Caco-2 (cell line): ENCODE results near the gene GLS. TPM values are rescaled to one million over a fixed set of nuclear protein-coding genes. Genes with fewer than 3 reads are reported as not detected.

ENCODE experiments used
- BruUV-seq: library from RNA; stranded (reverse); fragments of 400-500 nt; replicated peaks from 2 replicates; lab custom pipeline; 2021; lab: Mats Ljungman, UMichigan
- CTCF ChIA-PET: fragments of 300-600 bp; sonication (Branson Sonifier 250); formaldehyde crosslinking; loops from one replicate; lab custom pipeline; 2022; ENCODE audit warnings: antibody characterized with exemption; lab: Charles Lee
- POLR2A ChIA-PET: fragments of 300-600 bp; sonication (Branson Sonifier 250); formaldehyde crosslinking; loops from one replicate; lab custom pipeline; 2022; ENCODE audit warnings: antibody characterized with exemption; lab: Charles Lee
- DNase-seq, 2 experiments: peaks; one replicate each; pipeline versions ENCODE4 v3.0.0 to v3.0.0-alpha.2; 2020 to 2022
- H3K27me3 ChIP-seq: replicated peaks from 2 replicates; pipeline ENCODE4 v1.6.0; 2011; ENCODE audit warnings: low read length; ENCODE audit not compliant: control insufficient read depth, insufficient read depth
- H3K36me3 ChIP-seq: 2 replicates; pipeline ENCODE4 v1.5.1; 2011; ENCODE audit warnings: low read length; ENCODE audit not compliant: control insufficient read depth, insufficient read depth
- H3K4me1 ChIP-seq: fragments of 250-450 bp; sonication (Bioruptor Pico); 2 replicates; pipeline ENCODE4 v1.5.1; 2020; ENCODE audit warnings: mild to moderate bottlenecking
- H3K4me3 ChIP-seq: 2 replicates; pipeline ENCODE4 v1.5.1; 2011; ENCODE audit warnings: low read depth, mild to moderate bottlenecking, control low read depth, low read length
- H3K9me3 ChIP-seq: fragments of 250-450 bp; sonication (Bioruptor Pico); 2 replicates; pipeline ENCODE4 v1.5.1; 2020; ENCODE audit warnings: mild to moderate bottlenecking, moderate library complexity
- H3K27ac Mint-ChIP-seq: one replicate; pipeline ENCODE4 v1.8.0; 2022; ENCODE audit warnings: mixed read lengths; ENCODE audit not compliant: unreplicated experiment
- H3K27me3 Mint-ChIP-seq: one replicate; pipeline ENCODE4 v1.8.0; 2022; ENCODE audit warnings: mixed read lengths; ENCODE audit not compliant: insufficient read depth, unreplicated experiment
- H3K36me3 Mint-ChIP-seq: one replicate; pipeline ENCODE4 v1.8.0; 2022; ENCODE audit warnings: mild to moderate bottlenecking, mixed read lengths; ENCODE audit not compliant: insufficient read depth, unreplicated experiment
- H3K4me1 Mint-ChIP-seq: one replicate; pipeline ENCODE4 v1.8.0; 2022; ENCODE audit warnings: low read depth, mixed read lengths; ENCODE audit not compliant: unreplicated experiment
- H3K4me3 Mint-ChIP-seq: one replicate; pipeline ENCODE4 v1.8.0; 2022; ENCODE audit warnings: mild to moderate bottlenecking, moderate library complexity, mixed read lengths; ENCODE audit not compliant: unreplicated experiment
- H3K9me3 Mint-ChIP-seq: one replicate; pipeline ENCODE4 v1.8.0; 2022; ENCODE audit warnings: mixed read lengths; ENCODE audit not compliant: unreplicated experiment
- CTCF ChIP-seq, 2 experiments: fragments of 200-600 bp in 1 of 2; IDR thresholded peaks; 1 replicate in 1 of 2; 2 replicates in 1 of 2; pipeline versions ENCODE4 v1.5.1 to v1.8.0; 2011 to 2022; ENCODE audit warnings: antibody characterized with exemption in 1 of 2, control low read depth in 1 of 2, inconsistent platforms in 1 of 2, low read depth in 1 of 2, low read length in 1 of 2, mild to moderate bottlenecking in 1 of 2, moderate library complexity in 1 of 2; ENCODE audit not compliant: insufficient read depth in 1 of 2, severe bottlenecking in 1 of 2, unreplicated experiment in 1 of 2
- intact Hi-C: fragments of 100-400 bp; cut with micrococcal nuclease; formaldehyde crosslinking; loops from one replicate; pipeline ENCODE4 v1.10.0; 2022; ENCODE audit not compliant: unreplicated experiment
- total RNA-seq: library from RNA; stranded (reverse); gene quantifications from 2 replicates; pipeline ENCODE4 v1.2.3, GENCODE V29; 2022

Gene GLS
- total RNA-seq, 1 experiment from 2014 or later, result 107 TPM

DNA sequence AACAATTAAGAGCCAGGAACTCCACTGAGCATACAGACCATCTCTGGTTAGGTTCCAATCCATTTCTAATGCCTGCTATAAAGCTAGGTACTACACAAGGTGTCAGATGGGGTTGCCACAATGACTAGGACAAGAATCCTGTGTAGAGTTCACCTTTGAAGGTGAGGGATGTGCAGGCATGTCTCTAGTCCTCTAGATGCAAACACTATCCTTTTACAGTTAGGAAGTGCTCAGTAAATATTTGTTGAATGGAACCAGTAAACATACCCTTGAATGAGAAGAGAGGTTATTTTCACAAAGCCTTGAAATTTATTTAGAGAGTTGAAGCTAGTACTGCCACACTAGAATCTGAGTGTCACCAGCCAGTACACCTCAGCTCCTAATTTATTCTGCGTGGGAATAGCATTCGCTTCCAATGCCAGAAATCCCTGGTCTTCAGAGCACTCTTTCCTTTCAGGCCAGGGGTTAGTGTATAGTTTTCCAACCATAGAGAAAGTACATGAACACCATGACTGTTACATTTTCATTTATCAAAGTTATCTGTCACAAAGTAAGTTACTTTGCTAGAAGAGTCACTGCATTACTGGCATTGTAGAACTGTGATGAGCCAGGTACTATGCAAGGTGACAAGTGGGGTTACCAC lies 85.1 kb downstream of the GLS start:
- ChIA-PET CTCF (no interaction called here), POLR2A (no interaction called here)
- DNase-seq, result no peak
- no peaks in the 10 kb centered on the region for H3K4me1 Mint-ChIP-seq
- Histone ChIP-seq H3K9me3 (no peaks in the 10 kb centered on the region), H3K27me3 (no peaks in the 10 kb centered on the region), H3K4me3 (no peak overlapping the region), H3K4me1 (no peaks in the 10 kb centered on the region), H3K36me3 (peaks cover 2% of the 10 kb centered on the region; the same call in 1 of the 2 replicates)
- H3K9me3 Mint-ChIP-seq, result no peaks in the 10 kb centered on the region
- no peak for TF ChIP-seq CTCF (IDR thresholded peaks at IDR 0.05; ENCODE audit: insufficient read depth in 1 of 2, low read depth in 1 of 2, low read length in 1 of 2, severe bottlenecking in 1 of 2, unreplicated experiment in 1 of 2)
- H3K36me3 Mint-ChIP-seq, result peaks cover 66% of the 10 kb centered on the region
- intact Hi-C loops, result no loop called here
- H3K27me3 Mint-ChIP-seq, result no peaks in the 10 kb centered on the region
- no TSS peak for BruUV-seq
- no peak overlapping the region for H3K4me3 Mint-ChIP-seq
- no peak overlapping the region for H3K27ac Mint-ChIP-seq

- Histone ChIP-seq H3K36me3 (peaks cover 7% of the 10 kb centered on the region), H3K4me3 (no peak overlapping the region), H3K27me3 (no peaks in the 10 kb centered on the region; the same call in 1 of the 2 replicates), H3K4me1 (no peaks in the 10 kb centered on the region), H3K9me3 (no peaks in the 10 kb centered on the region)
- peaks cover under 1% of the 10 kb centered on the region for H3K4me1 Mint-ChIP-seq
- no peak for TF ChIP-seq CTCF (IDR thresholded peaks at IDR 0.05; ENCODE audit: insufficient read depth in 1 of 2, low read depth in 1 of 2, low read length in 1 of 2, severe bottlenecking in 1 of 2, unreplicated experiment in 1 of 2)
- H3K27ac Mint-ChIP-seq, result no peak overlapping the region
- BruUV-seq, result no TSS peak
- H3K4me3 Mint-ChIP-seq, result no peak overlapping the region
- peaks cover 72% of the 10 kb centered on the region for H3K36me3 Mint-ChIP-seq
- CTCF ChIA-PET, result no interaction called here
- intact Hi-C loops, result no loop called here
- POLR2A ChIA-PET, result no interaction called here
- H3K27me3 Mint-ChIP-seq, result no peaks in the 10 kb centered on the region
- H3K9me3 Mint-ChIP-seq, result no peaks in the 10 kb centered on the region
- no peak for DNase-seq
Measured at GRCh38 chr2:190968522-190968921, 87.9 kb downstream of the GLS start.

DNA sequence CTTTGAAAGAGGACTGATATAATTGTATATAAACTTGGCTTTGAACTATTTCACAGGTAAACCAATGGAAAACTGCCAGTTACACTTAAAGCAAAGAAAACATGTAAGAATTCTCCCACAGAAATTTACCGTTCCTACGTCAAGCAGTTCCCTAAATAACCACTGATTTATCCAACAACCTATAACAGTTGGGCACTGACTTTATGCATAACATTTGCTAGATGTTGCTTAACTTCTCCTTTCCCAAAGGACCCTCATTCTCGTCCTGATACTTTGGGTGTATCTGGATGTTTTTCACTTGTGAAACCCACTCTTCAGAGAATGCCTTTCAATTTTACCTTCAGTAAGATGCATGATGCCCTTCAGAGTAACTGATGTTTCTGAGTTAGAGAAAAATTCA lies 89.5 kb downstream of the GLS start:
- H3K27me3 ChIP-seq, result no peaks in the 10 kb centered on the region; the same call in 1 of the 2 replicates
- Mint-ChIP-seq H3K27me3 (no peaks in the 10 kb centered on the region), H3K9me3 (no peaks in the 10 kb centered on the region), H3K4me1 (peaks cover 7% of the 10 kb centered on the region), H3K27ac (no peak overlapping the region), H3K36me3 (peaks cover 77% of the 10 kb centered on the region), H3K4me3 (no peak overlapping the region)
- no peak for DNase-seq
- BruUV-seq, result no TSS peak
- TF ChIP-seq CTCF (IDR thresholded peaks at IDR 0.05; ENCODE audit: insufficient read depth in 1 of 2, low read depth in 1 of 2, low read length in 1 of 2, severe bottlenecking in 1 of 2, unreplicated experiment in 1 of 2), result no peak
- H3K9me3 ChIP-seq, result no peaks in the 10 kb centered on the region
- H3K4me3 ChIP-seq, result no peak overlapping the region
- H3K36me3 ChIP-seq, result peaks cover 6% of the 10 kb centered on the region
- intact Hi-C loops, result no loop called here
- POLR2A ChIA-PET, result no interaction called here
- H3K4me1 ChIP-seq, result peaks cover 6% of the 10 kb centered on the region; the same call in 1 of the 2 replicates
- CTCF ChIA-PET, result no interaction called here
